Activated CD8-positive, alpha-beta memory T cell treated with anti-CD3 and anti-CD28 coated beads for 36 hours (primary cell): ENCODE data around the gene UPK1B. TPM values are rescaled to one million over a fixed set of nuclear protein-coding genes. Genes with fewer than 3 reads are reported as not detected.
"Not testable (repeated sequence)": the region's sequence is repeated elsewhere in the genome, so short reads cannot be mapped to it uniquely, and the experiment has no call there.

Experiments
- CTCF ChIA-PET: fragments of 350-600 bp; sonication (Branson Sonifier 250); formaldehyde crosslinking; loops from one replicate; lab custom pipeline; 2021; ENCODE audit warnings: antibody characterized with exemption; lab: Charles Lee
- POLR2A ChIA-PET: fragments of 350-600 bp; sonication (Branson Sonifier 250); formaldehyde crosslinking; loops from one replicate; lab custom pipeline; 2021; ENCODE audit warnings: antibody characterized with exemption; lab: Charles Lee
- total RNA-seq, 2 experiments: library from RNA; stranded (reverse); gene quantifications; one replicate each; pipeline ENCODE4 v1.2.3, GENCODE V29; 2021

The UPK1B gene
- total RNA-seq, 2 experiments from 2014 or later, result not detected

DNA sequence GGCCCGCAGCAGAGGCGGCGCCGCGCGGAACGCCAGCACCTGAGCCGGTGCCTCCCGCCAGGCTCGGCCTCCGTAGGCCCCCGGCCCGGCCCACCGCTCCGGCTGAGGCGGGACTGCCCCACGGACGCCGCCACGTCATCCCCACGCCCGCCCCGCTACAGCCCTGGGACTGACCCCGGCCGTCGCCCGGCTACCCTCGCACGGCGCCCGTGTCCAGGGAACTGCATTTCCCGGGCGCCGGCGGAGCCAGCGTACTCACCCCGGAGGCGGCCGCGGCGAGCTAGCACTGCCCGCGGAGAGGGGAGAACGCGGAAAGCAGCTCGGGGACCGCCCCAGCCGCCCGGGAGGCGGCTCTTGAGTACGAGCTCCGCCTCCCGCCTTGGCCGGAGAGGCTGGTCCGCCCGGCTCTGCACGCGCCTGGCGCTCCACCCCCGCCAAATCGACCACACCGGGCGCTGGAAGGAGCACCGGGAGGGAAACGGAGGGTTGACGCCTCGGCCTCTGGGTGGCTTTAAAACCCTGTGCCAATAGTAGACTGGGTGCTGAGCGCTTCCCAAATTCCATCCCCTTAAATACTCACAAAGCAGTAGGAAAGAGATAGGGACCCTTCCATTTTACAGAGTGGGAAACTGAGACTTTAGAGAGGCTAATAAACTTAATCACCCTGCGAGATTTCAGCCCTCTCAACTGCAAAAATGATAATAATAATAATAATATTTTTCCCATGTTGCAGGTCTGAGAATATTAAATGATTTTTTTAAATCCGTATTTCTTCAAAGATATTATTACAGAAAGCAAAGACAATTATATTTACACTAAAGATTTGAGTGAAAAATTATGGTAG lies 67.4 kb downstream of the UPK1B start, which contains the start of gene B4GALT4:
B4GALT4 (minus strand) TSS at position 288 of the 844 bp plus-strand sequence. CDS start 10,779 bp downstream, outside the sequence.
- CTCF ChIA-PET, result interaction anchor here (0.7 to 1.6 kb wide), 11 partner anchors 15 to 356 kb away, joined by 3 to 8 read pairs (median 5); partner anchors contain the start of genes IGSF11, TEX55 and TMEM39A
- POLR2A ChIA-PET, result interaction anchor here (1.1 to 1.2 kb wide), 3 partner anchors 54 to 221 kb away, joined by 3 to 7 read pairs (median 4); partner anchors contain the start of gene ARHGAP31

DNA sequence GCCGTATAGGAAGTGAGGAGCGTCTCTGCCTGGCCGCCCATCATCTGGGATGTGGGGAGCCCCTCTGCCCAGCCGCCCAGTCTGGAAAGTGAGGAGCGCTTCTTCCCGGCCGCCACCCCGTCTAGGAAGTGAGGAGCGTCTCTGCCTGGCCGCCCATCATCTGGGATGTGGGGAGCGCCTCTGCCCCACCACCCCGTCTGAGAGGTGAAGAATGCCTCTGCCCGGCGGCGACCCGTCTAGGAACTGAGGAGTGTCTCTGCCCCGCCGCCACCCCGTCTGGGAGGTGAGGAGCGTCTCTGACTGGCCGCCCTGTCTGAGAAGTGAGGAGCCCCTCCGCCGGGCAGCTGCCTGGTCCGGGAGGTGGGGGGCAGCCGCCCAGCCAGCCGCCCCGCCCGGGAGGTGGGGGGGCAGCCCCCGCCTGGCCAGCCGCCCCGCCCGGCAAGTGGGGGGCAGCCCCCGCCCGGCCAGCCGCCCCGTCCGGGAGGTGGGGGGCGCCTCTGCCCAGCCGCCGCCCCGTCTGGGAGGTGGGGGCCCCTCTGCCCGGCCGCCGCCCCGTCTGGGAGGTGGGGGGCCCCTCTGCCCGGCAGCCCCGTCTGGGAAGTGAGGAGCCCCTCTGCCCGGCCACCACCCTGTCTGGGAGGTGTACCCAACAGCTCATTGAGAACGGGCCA lies 69.1 kb downstream of the UPK1B start:
- POLR2A ChIA-PET, result not testable (repeated sequence)
- CTCF ChIA-PET, result interaction anchor here (0.5 kb wide), 1 partner anchor 144 kb away, joined by 5 read pairs; no protein-coding TSS in a partner anchor

DNA sequence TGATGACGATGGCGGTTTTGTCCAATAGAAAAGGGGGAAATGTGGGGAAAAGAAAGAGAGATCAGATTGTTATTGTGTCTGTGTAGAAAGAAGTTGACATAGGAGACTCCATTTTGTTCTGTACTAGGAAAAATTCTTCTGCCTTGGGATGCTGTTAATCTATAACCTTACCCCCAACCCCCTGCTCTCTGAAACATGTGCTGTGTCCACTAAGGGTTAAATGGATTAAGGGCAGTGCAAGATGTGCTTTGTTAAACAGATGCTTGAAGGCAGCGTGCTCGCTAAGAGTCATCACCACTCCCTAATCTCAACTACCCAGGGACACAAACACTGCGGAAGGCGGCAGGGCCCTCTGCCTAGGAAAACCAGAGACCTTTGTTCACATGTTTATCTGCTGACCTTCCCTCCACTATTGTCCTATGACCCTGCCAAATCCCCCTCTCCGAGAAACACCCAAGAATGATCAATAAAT lies 69.7 kb downstream of the UPK1B start:
- POLR2A ChIA-PET, result not testable (repeated sequence)
- CTCF ChIA-PET, result interaction anchor here (1.0 kb wide), 1 partner anchor 361 kb away, joined by 4 read pairs; no protein-coding TSS in a partner anchor

DNA sequence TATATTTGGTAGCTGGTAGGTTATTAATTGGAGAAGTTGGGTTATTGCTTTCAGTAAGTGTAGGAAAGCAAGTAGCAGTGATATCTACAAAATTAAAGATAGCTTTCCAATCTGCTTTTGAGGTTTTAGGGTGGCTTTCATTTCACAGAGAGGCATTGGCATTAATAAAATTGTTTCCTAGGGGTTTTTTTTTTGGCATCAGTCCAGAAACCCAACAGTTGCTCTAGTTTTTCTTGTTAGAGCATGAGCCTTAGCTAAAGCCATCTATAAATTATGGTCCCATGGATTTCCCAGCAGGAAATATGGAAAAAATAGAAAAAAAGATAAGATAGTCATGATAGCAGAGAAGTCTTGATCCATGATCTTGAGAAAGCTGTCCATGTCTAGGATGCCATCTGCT lies 70.3 kb downstream of the UPK1B start:
- ChIA-PET CTCF (interaction anchor here (1.0 kb wide), 1 partner anchor 361 kb away, joined by 4 read pairs; no protein-coding TSS in a partner anchor), POLR2A (interaction anchor here (0.6 kb wide), 1 partner anchor 49 kb away, joined by 4 read pairs; no protein-coding TSS in a partner anchor)

DNA sequence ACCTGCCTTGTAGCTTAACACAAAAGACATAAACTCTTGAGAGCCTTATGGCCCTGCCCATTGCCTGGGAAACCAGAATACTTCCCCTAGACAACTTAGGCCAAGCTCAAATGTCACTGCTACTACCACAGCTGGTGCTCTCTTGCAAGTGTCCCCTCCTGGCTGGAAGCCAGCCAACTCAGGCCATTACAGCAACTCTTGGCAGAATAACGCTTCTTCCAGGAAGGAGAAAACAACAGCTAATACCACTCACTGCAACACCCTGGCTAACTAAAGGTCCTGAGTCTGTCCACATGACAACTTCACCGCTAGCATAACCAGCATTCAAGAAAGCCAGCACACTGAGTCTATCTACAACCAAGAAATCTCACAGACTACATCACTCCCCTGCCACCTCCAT lies 72.4 kb downstream of the UPK1B start:
- POLR2A ChIA-PET, result no interaction called here
- CTCF ChIA-PET, result no interaction called here

Other genes starting within 250 kb of the UPK1B start
- not detected for gene IGSF11, start 138.8 kb upstream of the UPK1B start, total RNA-seq
- not detected for gene TEX55, start 27.4 kb upstream of the UPK1B start, total RNA-seq
- 10 to 100 TPM; 15.9 to 19.2 TPM for gene B4GALT4, start 67.3 kb downstream of the UPK1B start, total RNA-seq
- gene ARHGAP31, start 120.8 kb downstream of the UPK1B start, total RNA-seq, result 10 to 100 TPM; 17.3 to 18.6 TPM